ENCODE data around the gene MYLK2. TPM values are rescaled to one million over a fixed set of nuclear protein-coding genes. Genes with fewer than 3 reads are reported as not detected.

The MYLK2 gene
- total and polyA plus RNA-seq, 12 donors = 0.06 to 2.1 (median 0.24) TPM; not detected in 2

DNA sequence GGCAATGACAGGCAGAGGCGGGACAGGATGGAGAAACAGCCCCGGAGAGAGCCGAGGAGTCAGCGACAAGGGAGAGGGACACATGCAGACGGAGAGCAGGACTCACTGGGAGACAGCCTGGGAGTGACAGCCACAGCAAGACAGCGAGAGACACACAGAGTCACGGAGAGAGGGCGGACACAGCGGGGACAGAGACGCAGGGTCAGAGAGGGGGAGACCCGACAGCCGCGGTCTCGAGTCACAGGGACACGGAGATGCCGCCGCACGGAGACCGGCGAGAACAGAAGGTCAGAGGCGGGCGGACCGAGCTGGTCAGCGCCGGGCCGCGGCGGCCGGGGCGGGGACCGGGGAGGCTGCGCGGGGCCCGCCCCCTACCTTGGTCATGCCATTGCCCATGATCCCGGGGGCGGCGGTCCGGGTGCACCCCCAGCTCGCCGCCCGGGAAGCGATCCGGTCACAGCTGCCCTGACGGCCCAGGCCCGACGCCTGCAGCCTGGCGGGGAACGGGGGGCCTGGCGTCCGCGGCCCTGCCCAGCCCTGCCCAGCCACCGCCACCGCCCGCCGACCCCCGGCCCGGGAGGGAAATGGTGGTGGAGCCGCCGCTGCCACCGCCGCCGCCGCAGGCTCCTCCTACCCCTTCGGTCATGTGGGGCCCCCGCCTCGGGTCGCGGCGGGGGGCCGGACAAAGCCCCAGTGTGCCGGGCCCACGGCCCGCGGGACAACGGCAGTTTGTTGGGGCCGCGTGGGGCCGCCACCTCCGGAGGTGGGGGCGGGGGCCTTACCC, 51.0 kb downstream of the MYLK2 start, which contains the start of the genes DUSP15 and TTLL9:
TSS of gene DUSP15 (minus strand) at position 586 of the 784 bp plus-strand sequence. CDS start at position 396, 190 bp downstream.
TSS of gene TTLL9 (plus strand) at position 693 of the 784 bp plus-strand sequence. CDS start 493 bp downstream, outside the sequence.
- 0 to 1% methylated on average over 66 to 80 of the region's 80 CpGs for WGBS, 2 donors
- H3K36me3 ChIP-seq = no peaks in the 10 kb centered on the region
- intact Hi-C loops (cut with DNase I) = no loop called here
- TF ChIP-seq, protein P1, sequence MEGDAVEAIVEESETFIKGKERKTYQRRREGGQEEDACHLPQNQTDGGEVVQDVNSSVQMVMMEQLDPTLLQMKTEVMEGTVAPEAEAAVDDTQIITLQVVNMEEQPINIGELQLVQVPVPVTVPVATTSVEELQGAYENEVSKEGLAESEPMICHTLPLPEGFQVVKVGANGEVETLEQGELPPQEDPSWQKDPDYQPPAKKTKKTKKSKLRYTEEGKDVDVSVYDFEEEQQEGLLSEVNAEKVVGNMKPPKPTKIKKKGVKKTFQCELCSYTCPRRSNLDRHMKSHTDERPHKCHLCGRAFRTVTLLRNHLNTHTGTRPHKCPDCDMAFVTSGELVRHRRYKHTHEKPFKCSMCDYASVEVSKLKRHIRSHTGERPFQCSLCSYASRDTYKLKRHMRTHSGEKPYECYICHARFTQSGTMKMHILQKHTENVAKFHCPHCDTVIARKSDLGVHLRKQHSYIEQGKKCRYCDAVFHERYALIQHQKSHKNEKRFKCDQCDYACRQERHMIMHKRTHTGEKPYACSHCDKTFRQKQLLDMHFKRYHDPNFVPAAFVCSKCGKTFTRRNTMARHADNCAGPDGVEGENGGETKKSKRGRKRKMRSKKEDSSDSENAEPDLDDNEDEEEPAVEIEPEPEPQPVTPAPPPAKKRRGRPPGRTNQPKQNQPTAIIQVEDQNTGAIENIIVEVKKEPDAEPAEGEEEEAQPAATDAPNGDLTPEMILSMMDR (IDR thresholded peaks at IDR 0.05) = no peak
- no peaks in the 10 kb centered on the region for H3K9me3 ChIP-seq
- DNase-seq (peak; percentile 31 to 49), ATAC-seq (peak; percentile 81 to 88 (median 85))
- peak within 1 kb of the TSS; percentile 42 to 86 (median 68) for H3K4me3 ChIP-seq
- peak within 1 kb of the TSS in 8 of 10 donors; percentile 30 to 82 (median 54) for H3K27ac ChIP-seq
- H3K4me1 ChIP-seq = peaks cover 3 to 21% (median 13%) of the 10 kb centered on the region in 9 donors
- peaks cover 0 to 42% (median 0%) of the 10 kb centered on the region in 7 donors for H3K27me3 ChIP-seq

DNA sequence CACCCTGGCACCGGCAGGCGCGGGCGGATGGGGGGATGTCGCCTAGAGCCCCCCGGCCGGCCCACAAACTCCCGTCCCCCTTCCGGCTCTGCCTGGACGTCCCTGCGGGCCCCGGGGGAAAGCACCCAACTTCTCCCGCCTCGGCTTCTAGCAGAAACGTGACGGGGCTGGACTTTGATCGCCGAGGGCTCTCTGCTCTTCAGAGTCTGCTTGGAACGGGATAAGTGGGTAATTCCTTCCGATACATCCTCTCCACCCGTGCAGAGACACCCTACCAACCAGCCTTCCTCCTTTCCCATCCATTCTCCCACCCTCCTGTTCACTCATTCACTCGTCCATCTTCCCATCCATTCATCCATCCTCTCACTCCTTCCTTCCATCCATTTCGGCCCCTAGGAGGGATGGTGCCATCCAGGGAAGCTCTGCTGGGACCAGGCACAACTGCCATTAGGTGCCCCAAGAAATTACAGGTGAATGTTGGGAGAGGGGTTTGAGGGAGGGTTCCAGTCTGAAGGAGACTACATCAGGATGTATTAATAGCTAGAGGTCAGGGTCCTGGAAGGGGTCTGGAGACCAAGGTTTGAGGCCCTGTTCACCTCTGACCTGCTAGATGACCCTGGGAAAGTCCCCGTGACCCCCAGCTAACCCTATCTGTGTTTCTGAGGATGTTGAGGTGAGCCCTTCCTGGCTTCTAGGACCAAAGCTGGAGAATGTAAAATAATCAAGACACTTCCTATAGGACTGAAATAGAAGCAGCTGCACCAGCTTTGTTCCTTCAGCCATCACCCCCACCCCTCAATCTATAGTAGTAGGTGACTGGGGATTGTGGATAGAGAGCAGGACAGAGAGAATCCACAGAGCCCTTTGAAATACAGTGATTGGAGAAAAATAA, 51.8 kb downstream of the MYLK2 start:
- WGBS, 2 donors = 10 to 11% methylated on average over 24 of the region's 24 CpGs
- no peaks in the 10 kb centered on the region for H3K36me3 ChIP-seq
- H3K4me3 ChIP-seq = peak overlapping the region; percentile 42 to 86 (median 68)
- intact Hi-C loops (cut with DNase I) = no loop called here
- H3K9me3 ChIP-seq = no peaks in the 10 kb centered on the region
- peak in 1 of 8 donors; percentile 45 for ATAC-seq
- peak overlapping the region in 8 of 10 donors; percentile 30 to 82 (median 54) for H3K27ac ChIP-seq
- DNase-seq = no peak
- peaks cover 3 to 21% (median 13%) of the 10 kb centered on the region in 9 donors for H3K4me1 ChIP-seq
- TF ChIP-seq, protein P1 (IDR thresholded peaks at IDR 0.05) = no peak
- peaks cover 0 to 42% (median 0%) of the 10 kb centered on the region in 7 donors for H3K27me3 ChIP-seq

DNA sequence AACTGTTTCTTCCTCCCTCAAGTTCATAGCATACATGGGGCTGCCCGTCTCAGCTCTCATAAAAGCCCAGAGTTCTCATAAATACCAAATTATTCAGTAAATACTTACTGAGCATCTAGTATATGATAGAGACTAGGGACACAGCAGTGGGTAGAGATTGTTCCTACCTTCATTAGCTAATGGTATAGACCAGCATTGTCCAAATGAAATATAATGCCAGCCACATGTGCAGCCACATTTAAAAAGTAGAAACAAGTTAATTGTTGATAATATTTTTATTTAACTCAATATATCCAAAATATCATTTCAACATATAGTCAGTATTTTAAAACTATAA, 52.4 kb downstream of the MYLK2 start:
- 97 to 100% methylated on average over 1 of the region's 1 CpG for WGBS, 2 donors
- H3K4me1 ChIP-seq = peaks cover 3 to 21% (median 13%) of the 10 kb centered on the region in 9 donors
- H3K4me3 ChIP-seq = no peak overlapping the region
- TF ChIP-seq, protein P1 (IDR thresholded peaks at IDR 0.05) = no peak
- H3K36me3 ChIP-seq = no peaks in the 10 kb centered on the region
- intact Hi-C loops (cut with DNase I) = no loop called here
- ATAC-seq (no peak), DNase-seq (no peak)
- H3K27me3 ChIP-seq = peaks cover 0 to 42% (median 0%) of the 10 kb centered on the region in 7 donors
- H3K9me3 ChIP-seq = no peaks in the 10 kb centered on the region
- H3K27ac ChIP-seq = no peak overlapping the region

DNA sequence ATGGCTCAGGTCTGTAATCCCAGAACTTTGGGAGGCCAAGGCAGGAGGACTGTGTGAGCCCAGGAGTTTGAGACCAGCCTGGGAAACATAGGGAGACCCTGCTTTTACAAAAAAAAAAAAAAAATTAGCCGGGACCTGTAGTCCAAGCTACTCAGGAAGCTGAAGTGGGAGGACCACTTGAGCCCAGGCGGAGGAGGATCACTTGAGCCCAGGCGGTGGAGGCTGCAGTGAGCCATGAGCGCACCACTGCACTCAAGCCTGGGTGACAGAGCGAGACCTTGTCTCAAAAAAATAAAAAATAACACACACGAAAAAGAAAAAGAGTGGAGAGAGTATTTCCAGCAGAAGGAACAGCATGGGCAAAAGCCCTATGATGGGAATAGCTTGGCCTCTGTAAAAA, 53.2 kb downstream of the MYLK2 start:
- 82 to 88% methylated on average over 6 of the region's 6 CpGs for whole genome bisulfite sequencing, 2 donors
- no peaks in the 10 kb centered on the region for H3K36me3 ChIP-seq
- intact Hi-C loops (cut with DNase I) = loop anchor here in 1 of 10 donors (2.0 kb wide), 1 partner anchor 26 kb away; no protein-coding TSS in a partner anchor
- ATAC-seq (no peak), DNase-seq (no peak)
- H3K4me3 ChIP-seq = no peak overlapping the region
- peaks cover 0 to 3% (median 0%) of the 10 kb centered on the region in 11 donors for H3K9me3 ChIP-seq
- H3K27ac ChIP-seq = no peak overlapping the region
- H3K4me1 ChIP-seq = peaks cover 3 to 21% (median 13%) of the 10 kb centered on the region in 9 donors
- TF ChIP-seq, protein P1 (IDR thresholded peaks at IDR 0.05) = no peak
- H3K27me3 ChIP-seq = peaks cover 0 to 42% (median 0%) of the 10 kb centered on the region in 7 donors

Data from heart right ventricle (tissue), 16 donors.